Peyer's patch (tissue), 4 donors: ENCODE data around the gene AUP1.

ENCODE experiments used
- POLR2A ChIP-seq, 2 donors: fragments of 450-650 bp; IDR thresholded peaks; one replicate each; pipeline ENCODE4 v1.5.1; 2017; ENCODE audit warnings: antibody characterized with exemption in 2 of 2, mild to moderate bottlenecking in 2 of 2, moderate library complexity in 2 of 2
- TF ChIP-seq, protein P1 (sequence below), 6 experiments: fragments of 450-650 bp in 4 of 6; fragments of 200-600 bp in 2 of 6; sonication (generic) in 1 of 6; IDR thresholded peaks; one replicate each; pipeline ENCODE4 v1.5.1; 2017 to 2019; ENCODE audit warnings: antibody characterized with exemption in 6 of 6, mild to moderate bottlenecking in 3 of 6, moderate library complexity in 1 of 6

DNA sequence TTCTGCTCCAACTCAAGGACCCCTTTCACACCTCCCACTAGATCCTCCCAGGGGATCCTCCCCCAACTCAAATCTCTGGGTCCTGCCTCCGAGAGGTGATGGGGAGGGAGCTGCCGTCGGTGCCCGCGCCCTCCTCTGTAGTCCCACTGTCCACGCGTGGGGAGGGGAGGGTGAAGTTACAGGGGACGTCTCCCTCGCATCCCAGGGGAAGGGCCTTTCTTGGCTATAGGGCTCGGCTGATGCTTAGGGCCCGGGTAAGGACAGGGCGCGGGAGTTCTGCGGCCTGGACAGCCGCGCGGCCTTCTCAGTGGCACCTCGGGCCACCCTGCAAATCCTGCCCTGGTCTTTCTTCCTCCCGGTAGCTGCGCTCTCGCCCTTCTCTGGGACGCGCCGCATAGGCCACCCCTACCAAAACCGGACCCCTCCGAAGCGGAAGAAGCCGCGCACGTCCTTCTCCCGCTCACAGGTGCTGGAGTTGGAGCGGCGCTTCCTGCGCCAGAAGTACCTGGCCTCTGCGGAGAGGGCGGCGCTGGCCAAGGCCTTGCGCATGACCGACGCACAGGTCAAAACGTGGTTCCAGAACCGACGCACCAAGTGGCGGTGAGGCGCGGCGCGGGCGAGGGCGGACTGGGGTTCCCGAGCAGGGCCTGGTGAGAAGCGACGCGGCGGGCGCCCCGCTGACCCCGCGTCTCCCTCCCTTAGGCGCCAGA is 14.1 kb downstream of the AUP1 start:
- TF ChIP-seq, protein P1, sequence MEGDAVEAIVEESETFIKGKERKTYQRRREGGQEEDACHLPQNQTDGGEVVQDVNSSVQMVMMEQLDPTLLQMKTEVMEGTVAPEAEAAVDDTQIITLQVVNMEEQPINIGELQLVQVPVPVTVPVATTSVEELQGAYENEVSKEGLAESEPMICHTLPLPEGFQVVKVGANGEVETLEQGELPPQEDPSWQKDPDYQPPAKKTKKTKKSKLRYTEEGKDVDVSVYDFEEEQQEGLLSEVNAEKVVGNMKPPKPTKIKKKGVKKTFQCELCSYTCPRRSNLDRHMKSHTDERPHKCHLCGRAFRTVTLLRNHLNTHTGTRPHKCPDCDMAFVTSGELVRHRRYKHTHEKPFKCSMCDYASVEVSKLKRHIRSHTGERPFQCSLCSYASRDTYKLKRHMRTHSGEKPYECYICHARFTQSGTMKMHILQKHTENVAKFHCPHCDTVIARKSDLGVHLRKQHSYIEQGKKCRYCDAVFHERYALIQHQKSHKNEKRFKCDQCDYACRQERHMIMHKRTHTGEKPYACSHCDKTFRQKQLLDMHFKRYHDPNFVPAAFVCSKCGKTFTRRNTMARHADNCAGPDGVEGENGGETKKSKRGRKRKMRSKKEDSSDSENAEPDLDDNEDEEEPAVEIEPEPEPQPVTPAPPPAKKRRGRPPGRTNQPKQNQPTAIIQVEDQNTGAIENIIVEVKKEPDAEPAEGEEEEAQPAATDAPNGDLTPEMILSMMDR (IDR thresholded peaks at IDR 0.05), result no peak
- TF ChIP-seq POLR2A (IDR thresholded peaks at IDR 0.05), result no peak
